ENCODE measurements around the gene PALLD. TPM values are rescaled to one million over a fixed set of nuclear protein-coding genes. Genes with fewer than 3 reads are reported as not detected.
"Not testable (repeated sequence)": the region's sequence is repeated elsewhere in the genome, so short reads cannot be mapped to it uniquely, and the experiment has no call there.

The PALLD gene
- total RNA-seq, 2 donors from 2014 or later = 440 to 625 TPM

- ATAC-seq (no peak), DNase-seq (no peak)
- intact Hi-C loops (cut with DNase I) = no loop called here
Measured at GRCh38 chr4:168781926-168782325, 285.1 kb downstream of the PALLD start.

- DNase-seq = no peak
- ATAC-seq = no peak
- intact Hi-C loops (cut with DNase I) = no loop called here
Measured at GRCh38 chr4:168782439-168782838, 285.6 kb downstream of the PALLD start.

GRCh38 chr4:168784786-168785461 is 288.1 kb downstream of the PALLD start:
- peak; percentile 25 for DNase-seq
- peak; percentile 54 to 86 for ATAC-seq
- intact Hi-C loops (cut with DNase I) = no loop called here

GRCh38 chr4:168787334-168787733 is 290.5 kb downstream of the PALLD start:
- no peak for ATAC-seq
- intact Hi-C loops (cut with DNase I) = no loop called here
- no peak for DNase-seq

GRCh38 chr4:168787801-168788595 is 291.1 kb downstream of the PALLD start:
- intact Hi-C loops (cut with DNase I) = no loop called here
- no peak for ATAC-seq
- DNase-seq = no peak

GRCh38 chr4:168790898-168791297 is 294.0 kb downstream of the PALLD start:
- intact Hi-C loops (cut with DNase I) = no loop called here
- no peak for ATAC-seq

GRCh38 chr4:168791376-168791775 is 294.5 kb downstream of the PALLD start:
- intact Hi-C loops (cut with DNase I) = no loop called here
- ATAC-seq = no peak
- no peak for DNase-seq

More at GRCh38 chr4:168790898-168791297, 294.0 kb downstream of the PALLD start:
- DNase-seq = no peak

- intact Hi-C loops (cut with DNase I) = no loop called here
- ATAC-seq = no peak
Measured at GRCh38 chr4:168793542-168793941, 296.7 kb downstream of the PALLD start.

GRCh38 chr4:168794092-168794707 is 297.3 kb downstream of the PALLD start:
- intact Hi-C loops (cut with DNase I) = no loop called here
- no peak for ATAC-seq
- no peak for DNase-seq

More at GRCh38 chr4:168793542-168793941, 296.7 kb downstream of the PALLD start:
- no peak for DNase-seq

GRCh38 chr4:168794881-168795280 is 298.0 kb downstream of the PALLD start:
- intact Hi-C loops (cut with DNase I) = no loop called here
- DNase-seq = no peak
- ATAC-seq = no peak

- DNase-seq (no peak), ATAC-seq (no peak)
- intact Hi-C loops (cut with DNase I) = no loop called here
Measured at GRCh38 chr4:168795346-168795745, 298.5 kb downstream of the PALLD start.

GRCh38 chr4:168796362-168797106 is 299.7 kb downstream of the PALLD start:
- no peak for DNase-seq
- intact Hi-C loops (cut with DNase I) = no loop called here
- peak; percentile 23 to 60 for ATAC-seq

GRCh38 chr4:168797194-168797593 is 300.3 kb downstream of the PALLD start:
- intact Hi-C loops (cut with DNase I) = no loop called here
- peak; percentile 32 to 86 for ATAC-seq
- DNase-seq = no peak

- intact Hi-C loops (cut with DNase I) = no loop called here
- no peak for DNase-seq
- ATAC-seq = no peak
Measured at GRCh38 chr4:168797738-168798375, 301.0 kb downstream of the PALLD start.

GRCh38 chr4:168800926-168801325 is 304.1 kb downstream of the PALLD start:
- DNase-seq (no peak), ATAC-seq (no peak)
- intact Hi-C loops (cut with DNase I) = no loop called here

GRCh38 chr4:168802222-168802621 is 305.4 kb downstream of the PALLD start:
- no peak for DNase-seq
- intact Hi-C loops (cut with DNase I) = no loop called here
- no peak for ATAC-seq

- intact Hi-C loops (cut with DNase I); DNase-seq: not testable (repeated sequence)
- ATAC-seq = peak; percentile 51 to 52
Measured at GRCh38 chr4:168803052-168803451, 306.2 kb downstream of the PALLD start.

GRCh38 chr4:168803732-168804131 is 306.9 kb downstream of the PALLD start:
- DNase-seq = no peak
- intact Hi-C loops (cut with DNase I) = no loop called here
- peak; percentile 40 to 73 for ATAC-seq

GRCh38 chr4:168804146-168804545 is 307.3 kb downstream of the PALLD start:
- ATAC-seq (no peak), DNase-seq (no peak)
- intact Hi-C loops (cut with DNase I) = no loop called here

Data from left cardiac atrium (tissue), 4 donors.